MV-4-11 (cell line): ENCODE measurements around the gene WDR70.
"Not testable (repeated sequence)": the region's sequence is repeated elsewhere in the genome, so short reads cannot be mapped to it uniquely, and the experiment has no call there.

ENCODE experiments used
- DNase-seq: peaks from one replicate; lab custom pipeline; 2025; lab: John Stamatoyannopoulos, UW

The WDR70 gene

GRCh38 chr5:37685211-37685610 lies 306.1 kb downstream of the WDR70 start:
- no peak for DNase-seq

GRCh38 chr5:37685816-37686215 lies 306.7 kb downstream of the WDR70 start:
- DNase-seq, result no peak

- not testable (repeated sequence) for DNase-seq
Observed at GRCh38 chr5:37688925-37689324, 309.8 kb downstream of the WDR70 start.

GRCh38 chr5:37694333-37694732 lies 315.2 kb downstream of the WDR70 start:
- DNase-seq, result not testable (repeated sequence)

- DNase-seq, result no peak
Observed at GRCh38 chr5:37694867-37695266, 315.7 kb downstream of the WDR70 start.

- no peak for DNase-seq
Observed at GRCh38 chr5:37695647-37696046, 316.5 kb downstream of the WDR70 start.

- DNase-seq, result no peak
Observed at GRCh38 chr5:37696190-37697021, 317.3 kb downstream of the WDR70 start.

GRCh38 chr5:37701868-37702267 lies 322.8 kb downstream of the WDR70 start:
- no peak for DNase-seq

- no peak for DNase-seq
Observed at GRCh38 chr5:37703841-37704241, 324.7 kb downstream of the WDR70 start.

GRCh38 chr5:37704406-37704805 lies 325.3 kb downstream of the WDR70 start:
- no peak for DNase-seq

GRCh38 chr5:37709020-37709419 lies 329.9 kb downstream of the WDR70 start:
- no peak for DNase-seq

- no peak for DNase-seq
Observed at GRCh38 chr5:37710965-37711364, 331.8 kb downstream of the WDR70 start.

GRCh38 chr5:37712750-37713149 lies 333.6 kb downstream of the WDR70 start:
- DNase-seq, result no peak

GRCh38 chr5:37714756-37715155 lies 335.6 kb downstream of the WDR70 start:
- no peak for DNase-seq

GRCh38 chr5:37715361-37715760 lies 336.2 kb downstream of the WDR70 start:
- DNase-seq, result no peak

GRCh38 chr5:37715992-37716391 lies 336.9 kb downstream of the WDR70 start:
- no peak for DNase-seq

- no peak for DNase-seq
Observed at GRCh38 chr5:37716405-37716804, 337.3 kb downstream of the WDR70 start.

- DNase-seq, result no peak
Observed at GRCh38 chr5:37717276-37717612, 338.1 kb downstream of the WDR70 start.

GRCh38 chr5:37717613-37718431 lies 338.7 kb downstream of the WDR70 start:
- DNase-seq, result no peak

GRCh38 chr5:37720550-37720952 lies 341.4 kb downstream of the WDR70 start:
- DNase-seq, result no peak

- peak; percentile 87 for DNase-seq
Observed at GRCh38 chr5:37721447-37721871, 342.3 kb downstream of the WDR70 start.

- peak; percentile 98 for DNase-seq
Observed at GRCh38 chr5:37722236-37723161, 343.4 kb downstream of the WDR70 start.
